Ovary (tissue), 9 donors: ENCODE data around the gene FBN1. TPM values are rescaled to one million over a fixed set of nuclear protein-coding genes. Genes with fewer than 3 reads are reported as not detected.

Experiments
- DNase-seq, 5 donors: peaks; one replicate each; pipeline ENCODE4 v3.0.0-alpha.2; 2019 to 2020
- H3K27ac ChIP-seq, 2 donors: fragments of 200-600 bp; one replicate each; pipeline versions ENCODE4 v1.5.1 to v1.8.0; 2019 to 2022
- H3K27me3 ChIP-seq: fragments of 200-600 bp; one replicate; pipeline ENCODE4 v1.8.0; 2022
- H3K36me3 ChIP-seq: fragments of 200-600 bp; sonication (generic); one replicate; pipeline ENCODE4 v1.5.1; 2019
- H3K4me1 ChIP-seq: one replicate; pipeline ENCODE4 v1.8.1; 2013; ENCODE audit warnings: mild to moderate bottlenecking, moderate library complexity; ENCODE audit not compliant: insufficient read depth
- H3K4me3 ChIP-seq: fragments of 200-600 bp; sonication (generic); one replicate; pipeline ENCODE4 v1.5.1; 2017
- H3K9me3 ChIP-seq, 2 donors: fragments of 200-600 bp in 1 of 2; sonication (generic) in 1 of 2; one replicate each; pipeline versions ENCODE4 v1.5.1 to v1.8.1; 2013 to 2019; ENCODE audit warnings: mild to moderate bottlenecking in 1 of 2, moderate library complexity in 1 of 2
- CTCF ChIP-seq, 3 donors: fragments of 450-650 bp in 2 of 3; fragments of 200-600 bp in 1 of 3; IDR thresholded peaks; one replicate each; pipeline versions ENCODE4 v1.5.1 to v1.8.0; 2016 to 2022; ENCODE audit warnings: antibody characterized with exemption in 3 of 3, mild to moderate bottlenecking in 1 of 3
- EP300 ChIP-seq: sonication (generic); formaldehyde crosslinking; IDR thresholded peaks from one replicate; pipeline ENCODE4 v1.6.1; 2017; ENCODE audit warnings: antibody characterized with exemption
- POLR2A ChIP-seq: fragments of 450-650 bp; IDR thresholded peaks from one replicate; pipeline ENCODE4 v1.6.1; 2017; ENCODE audit warnings: antibody characterized with exemption, mild to moderate bottlenecking, moderate library complexity
- WGBS, 3 donors: extraction: QIAGEN DNeasy Blood & Tissue Kit in 1 of 3; methylation state at CpG; one replicate each; pipeline versions ENCODE4 v1.1.5 to v1.1.7; 2013 to 2017; 5-methylcytosine and 5-hydroxymethylcytosine counted together
- intact Hi-C, 4 donors: fragments of 100-400 bp; cut with DNase I; formaldehyde crosslinking; loops; one replicate each; pipeline versions ENCODE4 v1.11.0 to v1.15.1; 2022 to 2023
- polyA plus RNA-seq, 2 donors: library from polyadenylated mRNA; stranded (reverse); fragments of 200-250 nt in 1 of 2; fragments of 350-450 nt in 1 of 2; fragmentation: Illumina TruSeq in 1 of 2; extraction: RNeasy Lipid Tissue Mini Kit (QIAGEN cat#74804) in 1 of 2; gene quantifications; one replicate each; pipeline ENCODE4 v1.2.3, GENCODE V29; 2013 to 2014
- total RNA-seq, 7 donors: library from RNA; depleted of rRNA in 2 of 7; stranded (reverse); fragments of >200 nt in 2 of 7; fragmentation: NEBNext Ultra II Directional in 3 of 7; extraction: Animal tissue kit (Norgen Biotek cat#: 25700) in 3 of 7; gene quantifications; one replicate each; pipeline versions ENCODE4 v1.1.0 to v1.2.4, GENCODE V29; 2016 to 2023
- donor health status: DM: no; HTN: no; CAD: no; lungs with moderate emphysema.
- donor health status: DM: no; HTN: no; CAD: no.
- donor health status: Bipolar disorder and iron deficiency.
- donor health status: DM: yes; HTN: yes; CAD: no.
- donor health status: DM: no; HTN: no; CAD: no.
- donor health status: DM: yes; HTN: yes; CAD: no.

The FBN1 gene
- total and polyA plus RNA-seq, 9 donors = 62.5 to 159 (median 97.4) TPM

- Histone ChIP-seq H3K4me3 (no peak overlapping the region), H3K27me3 (no peaks in the 10 kb centered on the region), H3K9me3 (no peaks in the 10 kb centered on the region), H3K36me3 (no peaks in the 10 kb centered on the region), H3K27ac (no peak overlapping the region), H3K4me1 (peaks cover 5% of the 10 kb centered on the region)
- TF ChIP-seq POLR2A (no peak), CTCF (IDR thresholded peaks at IDR 0.05) (no peak), EP300 (no peak)
- intact Hi-C loops = no loop called here
- DNase-seq = no peak
- WGBS, 3 donors = 63 to 70% (median 63%) methylated on average over 4 of the region's 4 CpGs
Observed at GRCh38 chr15:48547286-48547685, 98.2 kb downstream of the FBN1 start.

GRCh38 chr15:48546296-48546695 is 99.2 kb downstream of the FBN1 start:
- TF ChIP-seq POLR2A (no peak), EP300 (no peak), CTCF (IDR thresholded peaks at IDR 0.05) (no peak)
- no peaks in the 10 kb centered on the region for H3K36me3 ChIP-seq
- no peaks in the 10 kb centered on the region for H3K9me3 ChIP-seq
- no peak overlapping the region for H3K4me3 ChIP-seq
- 63 to 71% (median 69%) methylated on average over 3 of the region's 3 CpGs for WGBS, 3 donors
- intact Hi-C loops = no loop called here
- no peak for DNase-seq
- peaks cover 7% of the 10 kb centered on the region for H3K4me1 ChIP-seq
- no peak overlapping the region for H3K27ac ChIP-seq
- H3K27me3 ChIP-seq = no peaks in the 10 kb centered on the region

GRCh38 chr15:48544778-48545177 is 100.7 kb downstream of the FBN1 start:
- H3K27ac ChIP-seq = no peak overlapping the region
- WGBS, 3 donors = 24 to 42% (median 29%) methylated on average over 2 of the region's 2 CpGs

GRCh38 chr15:48541341-48542278 is 103.9 kb downstream of the FBN1 start:
- intact Hi-C loops = no loop called here
- no peak overlapping the region for H3K4me3 ChIP-seq
- H3K27me3 ChIP-seq = no peaks in the 10 kb centered on the region
- DNase-seq = no peak
- TF ChIP-seq CTCF (IDR thresholded peaks at IDR 0.05) = no peak
- no peak for TF ChIP-seq EP300
- no peak for TF ChIP-seq POLR2A
- peak overlapping the region in 1 of 2 donors; percentile 10 for H3K27ac ChIP-seq
- peaks cover 13% of the 10 kb centered on the region for H3K4me1 ChIP-seq
- 17 to 27% (median 23%) methylated on average over 10 of the region's 10 CpGs for WGBS, 3 donors
- H3K9me3 ChIP-seq = no peaks in the 10 kb centered on the region
- H3K36me3 ChIP-seq = no peaks in the 10 kb centered on the region

More at GRCh38 chr15:48544778-48545177, 100.7 kb downstream of the FBN1 start:
- Histone ChIP-seq H3K27me3 (no peaks in the 10 kb centered on the region), H3K36me3 (no peaks in the 10 kb centered on the region), H3K9me3 (no peaks in the 10 kb centered on the region), H3K4me1 (peaks cover 5% of the 10 kb centered on the region), H3K4me3 (no peak overlapping the region)
- intact Hi-C loops = no loop called here
- DNase-seq = no peak
- no peak for TF ChIP-seq CTCF (IDR thresholded peaks at IDR 0.05)
- TF ChIP-seq EP300 = no peak
- TF ChIP-seq POLR2A = no peak
